GM18951 (cell line): ENCODE measurements around the gene PEX16.
"Not testable (repeated sequence)": the region's sequence is repeated elsewhere in the genome, so short reads cannot be mapped to it uniquely, and the experiment has no call there.

Experiments used
- POLR2A ChIP-seq: IDR thresholded peaks from 4 replicates; pipeline ENCODE4 v1.6.1; 2011; ENCODE audit warnings: mild to moderate bottlenecking; ENCODE audit not compliant: insufficient read length, insufficient read depth; ENCODE audit errors: extremely low read depth
- in situ Hi-C: fragments of 300-500 bp; cut with MboI; formaldehyde crosslinking; loops from one replicate; pipeline ENCODE4 v1.12.0; 2022; ENCODE audit warnings: low sequenced_read_pairs, mixed read lengths, inconsistent platforms; ENCODE audit not compliant: unreplicated experiment

The PEX16 gene

GRCh38 chr11:45919806-45920530 is 2.3 kb upstream of the PEX16 start:
- in situ Hi-C loops: no loop called here
- no peak for TF ChIP-seq POLR2A

- TF ChIP-seq POLR2A: no peak
- in situ Hi-C loops: no loop called here
Observed at GRCh38 chr11:45918962-45919675, 1.4 kb upstream of the PEX16 start.

- TF ChIP-seq POLR2A: peak; percentile 60
- in situ Hi-C loops: no loop called here
Observed at GRCh38 chr11:45918331-45918941, 759 bp upstream of the PEX16 start.

- in situ Hi-C loops: no loop called here
Observed at GRCh38 chr11:45917286-45917622, 423 bp downstream of the PEX16 start.

GRCh38 chr11:45915446-45915845 is 2.2 kb downstream of the PEX16 start:
- no peak for TF ChIP-seq POLR2A
- in situ Hi-C loops: no loop called here

More at GRCh38 chr11:45917286-45917622, 423 bp downstream of the PEX16 start:
- TF ChIP-seq POLR2A: no peak

GRCh38 chr11:45913942-45914635 is 3.6 kb downstream of the PEX16 start:
- in situ Hi-C loops: no loop called here
- TF ChIP-seq POLR2A: no peak

GRCh38 chr11:45913514-45913913 is 4.2 kb downstream of the PEX16 start:
- TF ChIP-seq POLR2A: no peak
- in situ Hi-C loops: no loop called here

- no peak for TF ChIP-seq POLR2A
- in situ Hi-C loops: no loop called here
Observed at GRCh38 chr11:45910623-45911022, 7.1 kb downstream of the PEX16 start.

GRCh38 chr11:45909594-45910475 is 7.8 kb downstream of the PEX16 start:
- TF ChIP-seq POLR2A: no peak
- in situ Hi-C loops: no loop called here

- no peak for TF ChIP-seq POLR2A
- in situ Hi-C loops: no loop called here
Observed at GRCh38 chr11:45907911-45908370, 9.7 kb downstream of the PEX16 start.

- no peak for TF ChIP-seq POLR2A
- in situ Hi-C loops: no loop called here
Observed at GRCh38 chr11:45906965-45907611, 10.6 kb downstream of the PEX16 start, which contains the start of gene FREY1. Gene FREY1, minus strand, starts transcription at chr11:45907271. Its CDS starts 26 bp downstream, at chr11:45907245.

- TF ChIP-seq POLR2A: no peak
- in situ Hi-C loops: no loop called here
Observed at GRCh38 chr11:45906096-45906682, 11.5 kb downstream of the PEX16 start.

- in situ Hi-C loops: not testable (repeated sequence)
Observed at GRCh38 chr11:45905576-45905975, 12.1 kb downstream of the PEX16 start.
